Germinal center (tissue), 1 donor: ENCODE measurements around the gene PLCXD1.
"Not testable (repeated sequence)": the region's sequence is repeated elsewhere in the genome, so short reads cannot be mapped to it uniquely, and the experiment has no call there.

Source experiments
- DNase-seq: peaks from one replicate; pipeline ENCODE4 v3.0.0; 2012; ENCODE audit warnings: mixed read lengths, low spot score

The PLCXD1 gene

DNA sequence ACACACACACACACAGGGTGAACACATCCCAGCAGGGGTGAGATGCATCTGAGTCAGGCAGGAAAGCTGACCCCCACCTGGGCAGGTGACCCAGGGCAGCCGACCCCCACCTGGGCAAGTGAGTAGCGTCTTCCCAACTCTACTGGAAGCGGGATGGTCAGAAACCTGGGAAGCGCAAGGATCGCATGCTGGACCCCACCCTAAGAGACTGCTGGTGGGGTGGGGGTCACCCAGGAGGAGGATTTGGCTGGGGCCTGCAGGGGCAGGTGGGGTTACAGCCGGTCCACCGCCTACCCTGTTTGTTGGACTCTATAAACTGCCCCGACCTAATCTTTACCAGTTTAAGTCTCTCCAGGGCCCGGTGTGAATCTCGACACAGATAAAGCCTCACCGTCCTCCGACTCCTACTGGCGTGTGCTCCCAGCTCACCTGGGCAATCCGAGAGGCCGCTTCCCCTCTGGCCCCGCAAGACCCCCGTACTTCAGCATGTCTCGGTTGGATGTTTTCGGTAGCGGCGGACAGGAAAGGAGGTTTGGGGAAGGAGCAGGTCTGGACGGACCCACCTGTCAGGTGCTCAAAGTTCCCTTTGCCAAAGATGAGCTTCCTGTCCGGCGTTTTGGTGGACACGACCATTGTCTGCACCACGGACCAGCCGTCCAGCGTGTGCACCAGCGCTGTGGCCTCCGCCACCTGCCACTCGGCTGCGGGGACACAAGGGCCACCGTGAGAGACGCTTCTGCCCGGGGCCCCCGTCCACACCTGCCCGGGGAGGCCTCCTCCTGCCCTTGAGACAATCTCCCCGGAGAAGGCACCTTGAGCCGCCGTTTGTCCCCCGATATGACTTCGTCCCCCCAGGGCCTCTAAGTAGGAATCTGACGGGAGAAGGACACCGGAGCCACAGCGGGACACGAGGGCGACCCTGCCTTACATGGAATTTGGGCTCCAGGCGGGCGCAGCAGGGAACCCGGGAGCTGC lies 35.5 kb downstream of the PLCXD1 start:
- no peak for DNase-seq

GRCh38 chrX:317424-318067 lies 36.4 kb downstream of the PLCXD1 start:
- DNase-seq = no peak

- peak; percentile 96 for DNase-seq
Measured at GRCh38 chrX:318068-318738, 37.0 kb downstream of the PLCXD1 start.

DNA sequence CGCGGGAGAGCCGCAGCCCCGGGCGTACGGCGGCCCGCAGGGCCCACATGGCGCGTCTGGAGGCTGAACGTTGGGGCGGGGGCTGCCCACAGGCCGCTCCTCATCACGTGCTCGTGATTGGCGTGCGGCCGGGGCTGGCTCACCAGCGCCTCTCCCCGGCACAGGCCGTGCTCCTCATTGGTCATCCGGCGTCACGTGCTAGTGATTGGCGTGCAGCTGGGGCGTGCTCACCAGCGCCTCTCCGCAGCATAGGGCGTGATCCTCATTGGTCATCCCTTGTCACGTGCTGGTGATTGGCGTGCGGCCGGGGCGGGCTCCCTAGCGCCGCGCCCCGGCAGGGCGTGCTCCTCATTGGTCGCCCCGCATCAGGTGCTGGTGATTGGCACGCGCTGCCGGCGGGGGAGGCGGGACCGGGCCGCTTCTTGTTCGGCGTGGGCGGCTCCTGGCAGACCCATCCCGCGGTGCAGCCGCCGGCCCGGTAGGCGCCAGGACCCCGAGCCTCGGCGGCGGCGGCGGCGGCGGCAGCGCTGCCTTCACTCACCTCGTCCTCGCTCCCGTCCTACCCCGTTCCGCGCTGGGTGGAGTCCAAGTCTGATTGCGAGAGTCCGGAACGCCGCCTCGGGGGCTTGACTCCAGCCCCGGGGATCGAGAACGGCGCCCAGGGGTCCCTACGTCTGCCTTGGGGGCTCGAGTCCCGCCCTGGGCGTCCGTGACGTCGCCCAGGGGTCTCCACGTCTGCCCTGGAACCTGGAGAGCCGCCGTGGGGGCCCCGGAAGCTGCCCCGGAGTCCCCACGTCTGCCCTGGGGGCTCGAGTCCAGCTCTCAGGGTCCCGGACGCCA lies 37.8 kb downstream of the PLCXD1 start, which contains the start of gene GTPBP6:
TSS of gene GTPBP6 (minus strand) at position 58 of the 840 bp plus-strand sequence. CDS start at position 49, 9 bp downstream.
- DNase-seq = peak; percentile 98

DNA sequence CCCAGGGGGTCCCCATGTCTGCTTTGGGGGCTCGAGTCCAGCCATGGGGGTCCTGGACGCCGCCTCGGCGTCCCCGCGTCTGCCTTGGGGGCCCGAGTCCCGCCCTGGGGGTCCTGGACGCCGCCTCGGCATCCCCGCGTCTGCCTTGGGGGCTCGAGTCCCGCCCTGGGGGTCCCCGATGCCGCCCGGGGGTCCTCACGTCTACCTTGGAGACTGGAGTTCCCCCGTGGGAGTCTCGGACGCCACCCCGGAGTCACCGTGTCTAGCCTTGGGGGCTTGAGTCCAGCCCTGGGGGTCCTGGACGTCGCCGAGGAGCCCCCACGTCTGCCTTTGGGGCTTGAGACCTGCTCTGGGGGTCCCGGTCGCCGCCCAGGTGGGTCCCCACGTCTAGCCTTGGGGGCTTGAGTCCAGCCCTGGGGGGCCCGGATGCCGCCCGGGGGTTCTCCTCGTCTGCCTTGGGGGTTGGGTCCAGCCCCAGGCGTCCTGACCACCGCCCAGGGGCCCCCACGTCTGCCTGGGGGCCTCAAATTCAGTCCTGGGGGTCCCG lies 38.5 kb downstream of the PLCXD1 start:
- no peak for DNase-seq

- no peak for DNase-seq
Measured at GRCh38 chrX:320126-320783, 39.1 kb downstream of the PLCXD1 start.

DNA sequence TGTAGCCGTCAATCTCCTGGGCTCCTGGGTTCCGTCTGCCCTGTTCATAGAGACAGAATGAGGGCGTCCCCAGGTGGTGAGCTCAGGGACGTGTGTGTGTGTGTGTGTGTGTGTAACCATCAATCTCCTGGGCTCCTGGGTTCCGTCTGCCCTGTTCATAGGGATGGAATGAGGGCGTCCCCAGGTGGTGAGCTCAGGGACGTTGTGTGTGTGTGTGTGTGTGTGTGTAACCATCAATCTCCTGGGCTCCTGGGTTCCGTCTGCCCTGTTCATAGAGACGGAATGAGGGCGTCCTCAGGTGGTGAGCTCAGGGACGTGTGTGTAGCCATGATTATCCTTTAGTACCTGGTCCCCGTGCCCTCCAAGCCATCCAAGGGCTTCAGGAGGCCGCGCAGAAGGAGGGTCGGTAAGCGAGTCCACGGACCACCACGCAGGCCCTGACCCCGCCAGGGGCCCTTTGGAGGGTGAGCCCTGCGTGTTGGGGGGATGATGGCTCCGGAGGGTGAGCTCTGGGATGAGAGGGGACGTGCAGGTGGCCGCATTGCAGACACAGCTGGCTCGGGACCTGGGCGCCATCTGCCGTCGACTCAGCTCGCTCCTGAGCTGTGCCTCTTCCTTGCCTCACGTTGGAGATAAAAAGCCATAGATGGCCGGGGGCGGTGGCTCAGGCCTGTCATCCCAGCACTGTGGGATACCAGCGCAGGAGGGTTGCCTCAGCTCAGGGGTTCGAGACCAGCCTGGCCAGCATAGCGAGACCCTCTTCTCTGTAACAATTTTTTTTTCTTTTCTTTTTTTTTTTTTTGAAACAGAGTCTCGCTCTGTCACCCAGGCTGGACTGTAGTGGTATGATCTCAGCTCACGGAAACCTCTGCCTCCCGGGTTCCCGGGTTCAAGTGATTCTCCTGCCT lies 42.8 kb downstream of the PLCXD1 start:
- DNase-seq = no peak

GRCh38 chrX:324664-325063 lies 43.5 kb downstream of the PLCXD1 start:
- not testable (repeated sequence) for DNase-seq

GRCh38 chrX:327660-328126 lies 46.5 kb downstream of the PLCXD1 start:
- DNase-seq = no peak

DNA sequence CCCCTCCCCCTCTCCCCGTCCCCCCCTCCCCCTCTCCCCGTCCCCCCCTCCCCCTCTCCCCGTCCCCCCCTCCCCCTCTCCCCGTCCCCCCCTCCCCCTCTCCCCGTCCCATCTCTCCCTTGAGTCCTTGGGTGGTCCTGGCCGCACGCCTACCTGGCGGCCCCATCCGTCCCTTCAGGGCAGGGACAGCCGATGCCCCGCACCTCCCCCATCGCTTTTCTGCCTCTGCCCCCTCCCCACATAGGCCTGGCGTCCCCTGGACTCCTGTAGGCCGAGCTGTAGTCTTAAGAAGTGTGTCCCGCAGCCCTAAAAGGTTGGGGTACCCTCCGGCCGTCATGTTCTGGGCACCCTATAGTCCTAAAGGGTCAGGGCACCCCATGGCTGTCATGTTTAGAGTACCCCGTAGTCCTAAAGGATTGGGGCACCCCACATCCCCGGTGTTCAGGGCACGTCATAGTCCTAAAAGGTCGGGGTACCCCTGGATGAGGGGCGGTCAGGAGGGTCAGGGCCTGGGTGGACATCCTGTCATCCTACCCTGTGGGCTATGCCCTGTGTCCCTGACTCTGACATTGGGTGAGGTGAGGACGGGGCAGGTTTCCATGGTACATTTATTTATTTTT lies 48.2 kb downstream of the PLCXD1 start:
- no peak for DNase-seq

DNA sequence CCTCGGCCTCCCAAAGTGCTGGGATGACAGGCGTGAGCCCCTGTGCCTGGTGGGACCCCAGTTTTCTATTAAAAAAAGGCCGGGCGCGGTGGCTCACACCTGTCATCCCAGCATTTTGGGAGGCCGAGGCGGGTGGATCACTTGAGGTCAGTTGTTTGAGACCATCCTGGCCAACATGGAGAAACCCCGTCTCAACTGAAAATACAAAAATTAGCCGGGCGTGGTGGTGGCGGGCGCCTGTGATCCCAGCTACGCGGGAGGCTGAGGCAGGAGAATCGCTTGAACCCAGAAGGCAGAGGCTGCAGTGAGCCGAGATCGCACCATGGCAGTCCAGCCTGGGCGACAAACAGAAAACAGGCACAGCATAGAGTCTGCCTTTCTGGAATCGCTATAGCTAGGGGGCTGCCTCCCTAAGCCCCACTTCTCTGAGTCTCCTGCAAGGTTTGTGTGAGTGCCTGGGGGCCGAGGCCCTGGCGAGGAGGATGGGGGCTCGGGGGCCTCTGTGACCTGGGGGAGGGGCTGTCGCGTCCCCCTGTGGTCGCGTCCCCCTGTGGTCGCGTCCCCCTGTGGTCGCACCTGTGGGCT lies 49.1 kb downstream of the PLCXD1 start:
- DNase-seq = not testable (repeated sequence)

GRCh38 chrX:330726-331150 lies 49.6 kb downstream of the PLCXD1 start:
- DNase-seq = no peak

- DNase-seq = no peak
Measured at GRCh38 chrX:331151-331824, 50.1 kb downstream of the PLCXD1 start.

DNA sequence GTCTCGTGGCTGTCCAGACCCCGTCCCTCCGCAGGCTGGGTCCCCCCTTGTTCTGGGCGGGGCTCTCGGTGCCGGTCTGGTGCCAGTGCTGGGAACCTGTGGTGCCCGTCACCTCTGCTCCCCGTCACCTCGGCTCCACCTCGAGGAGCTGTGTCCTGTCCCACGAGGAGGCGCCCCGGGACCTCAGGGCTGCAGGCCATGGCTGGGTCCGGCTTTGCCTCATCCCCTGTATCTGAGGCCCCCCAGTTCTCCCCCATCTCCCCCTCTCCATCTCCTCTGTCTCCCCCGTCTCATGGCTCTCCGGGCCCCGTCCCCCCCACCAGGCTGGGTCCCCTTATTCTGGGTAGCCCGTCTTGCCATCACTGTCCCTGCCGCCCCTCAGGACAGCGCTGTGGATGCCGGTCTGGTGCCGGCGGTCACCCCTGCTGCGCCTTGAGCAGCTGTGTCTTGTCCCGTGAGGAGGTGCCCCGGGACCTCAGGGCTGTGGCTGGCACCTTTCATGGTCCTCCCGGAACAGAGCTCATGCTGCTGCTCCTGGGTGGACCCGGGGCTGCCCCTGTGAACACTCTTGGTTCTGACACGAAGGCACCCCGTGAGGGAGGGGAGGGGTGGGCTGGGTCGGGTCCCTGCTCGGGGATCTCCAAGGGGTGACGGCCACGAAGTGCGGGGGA lies 50.8 kb downstream of the PLCXD1 start:
- DNase-seq = no peak

- DNase-seq = no peak
Measured at GRCh38 chrX:332496-332860, 51.3 kb downstream of the PLCXD1 start.

DNA sequence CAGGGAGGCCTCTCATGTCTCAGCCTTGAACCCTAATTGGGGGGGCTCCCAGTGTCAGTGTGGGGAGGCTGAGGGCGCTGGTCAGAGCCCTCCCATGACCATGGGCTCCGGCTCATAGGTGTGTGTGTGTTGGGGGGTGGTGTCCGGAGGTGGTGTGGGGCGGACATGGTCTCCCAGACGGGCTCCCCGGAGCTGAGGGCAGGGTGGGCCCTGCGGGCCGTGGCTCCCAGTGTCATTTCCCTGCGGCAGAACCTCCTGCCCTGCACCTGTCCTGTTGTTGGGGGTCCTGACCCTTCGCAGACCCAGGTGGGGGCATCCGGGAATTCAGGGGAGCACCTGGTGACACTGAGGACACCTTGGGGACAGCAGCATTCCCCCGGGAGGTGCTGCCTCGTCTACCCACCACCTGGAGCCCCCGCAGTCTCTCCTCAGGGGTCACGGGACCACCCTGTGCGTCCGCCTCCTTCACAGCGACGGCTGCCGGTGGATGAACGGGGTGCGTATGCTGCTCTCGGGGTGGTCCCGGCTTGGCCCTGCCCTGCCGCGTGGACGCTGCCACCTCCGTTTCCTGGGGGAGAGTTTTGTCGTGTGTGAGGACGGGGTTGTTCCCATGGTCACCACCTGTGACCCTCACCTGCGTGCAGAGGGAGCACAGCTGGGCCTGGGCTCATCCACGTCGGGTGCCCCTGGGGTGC lies 51.9 kb downstream of the PLCXD1 start:
- no peak for DNase-seq
